ENCODE results near the gene TRPM7.

TRPM7 gene

GRCh38 chr15:50563756-50564155, 122.8 kb downstream of the TRPM7 start:
- no peak for DNase-seq

- no peak for DNase-seq
Observed at GRCh38 chr15:50562735-50563640, 123.6 kb downstream of the TRPM7 start.

GRCh38 chr15:50558012-50558411, 128.6 kb downstream of the TRPM7 start:
- DNase-seq: no peak

- no peak for DNase-seq
Observed at GRCh38 chr15:50556642-50557371, 129.8 kb downstream of the TRPM7 start.

- no peak for DNase-seq
Observed at GRCh38 chr15:50552238-50552637, 134.4 kb downstream of the TRPM7 start.

- DNase-seq: no peak
Observed at GRCh38 chr15:50549326-50549725, 137.3 kb downstream of the TRPM7 start.

GRCh38 chr15:50546566-50546965, 140.0 kb downstream of the TRPM7 start, which contains the start of gene USP50:
Gene USP50 (minus strand): TSS chr15:50546666. CDS start chr15:50546525, 141 bp downstream.
- no peak for DNase-seq

GRCh38 chr15:50544368-50544767, 142.2 kb downstream of the TRPM7 start:
- no peak for DNase-seq

- DNase-seq: no peak
Observed at GRCh38 chr15:50543556-50543955, 143.0 kb downstream of the TRPM7 start.

- no peak for DNase-seq
Observed at GRCh38 chr15:50542887-50543210, 143.7 kb downstream of the TRPM7 start.

- no peak for DNase-seq
Observed at GRCh38 chr15:50531766-50532165, 154.8 kb downstream of the TRPM7 start.

- DNase-seq: no peak
Observed at GRCh38 chr15:50531163-50531562, 155.4 kb downstream of the TRPM7 start.

- DNase-seq: no peak
Observed at GRCh38 chr15:50523851-50524251, 162.7 kb downstream of the TRPM7 start.

- no peak for DNase-seq
Observed at GRCh38 chr15:50519740-50520425, 166.7 kb downstream of the TRPM7 start.

- DNase-seq: no peak
Observed at GRCh38 chr15:50513001-50513400, 173.6 kb downstream of the TRPM7 start.

All from effector CD8-positive, alpha-beta T cell (primary cell).